Umbilical cord (tissue), 2 donors: Measurements from ENCODE around the gene MRPL27. TPM values are rescaled to one million over a fixed set of nuclear protein-coding genes. Genes with fewer than 3 reads are reported as not detected.
A peak's percentile ranks its signal among the peaks of the same experiment; 100 is the strongest.

Source experiments
- DNase-seq: peaks from one replicate; pipeline ENCODE4 v3.0.0-alpha.2; 2015; ENCODE audit warnings: low spot score
- total RNA-seq: library from RNA; depleted of rRNA; stranded (reverse); fragments of >200 nt; gene quantifications from one replicate; pipeline ENCODE4 v1.2.3, GENCODE V29; 2014; ENCODE audit warnings: low replicate concordance; ENCODE audit not compliant: insufficient read depth

Gene MRPL27
- total RNA-seq, 1 donor from 2014 or later, result 19.5 TPM

- DNase-seq, result peak; percentile 94
These were observed 54.3 kb downstream of the MRPL27 start for GRCh38 chr17:50318501-50319285.

Other genes with a start within 250 kb of the MRPL27 start
- gene SAMD14, start 243.0 kb downstream of the MRPL27 start, total RNA-seq, result 5.5 TPM
- gene PPP1R9B, start 222.5 kb downstream of the MRPL27 start, total RNA-seq, result 14.2 TPM
- gene SGCA, start 207.2 kb downstream of the MRPL27 start, total RNA-seq, result 31.3 TPM
- 6,804 TPM for gene COL1A1, start 171.6 kb downstream of the MRPL27 start, total RNA-seq
- gene TMEM92, start 98.7 kb downstream of the MRPL27 start, total RNA-seq, result not detected
- 29.6 TPM for gene XYLT2, start 27.1 kb downstream of the MRPL27 start, total RNA-seq
- not detected for gene EME1, start within 50 bp of the MRPL27 start, total RNA-seq
- gene LRRC59, start 24.3 kb upstream of the MRPL27 start, total RNA-seq, result 56.8 TPM
- gene ACSF2, start 53.0 kb upstream of the MRPL27 start, total RNA-seq, result 14.9 TPM
- not detected for gene CHAD, start 95.7 kb upstream of the MRPL27 start, total RNA-seq
- gene RSAD1, start 105.7 kb upstream of the MRPL27 start, total RNA-seq, result 42.4 TPM
- gene MYCBPAP, start 135.3 kb upstream of the MRPL27 start, total RNA-seq, result not detected
- gene EPN3, start 159.6 kb upstream of the MRPL27 start, total RNA-seq, result 1.2 TPM
- gene SPATA20, start 174.0 kb upstream of the MRPL27 start, total RNA-seq, result 71.3 TPM
- gene CACNA1G, start 187.5 kb upstream of the MRPL27 start, total RNA-seq, result 1.9 TPM